Neuronal stem cell (in vitro differentiated cells): ENCODE measurements around the gene SSU72.
"Not testable (repeated sequence)": the region's sequence is repeated elsewhere in the genome, so short reads cannot be mapped to it uniquely, and the experiment has no call there.

Experiments used
- DNase-seq: peaks from one replicate; pipeline ENCODE4 v3.0.0-alpha.2; 2013; ENCODE audit warnings: low spot score
- H2AFZ ChIP-seq: one replicate; pipeline ENCODE4 v1.6.1; 2013; ENCODE audit warnings: mild to moderate bottlenecking, low read length, inconsistent platforms
- H2AK5ac ChIP-seq: 2 replicates; pipeline ENCODE4 v1.6.1; 2013; ENCODE audit warnings: low read depth, mild to moderate bottlenecking, inconsistent platforms, low read length, moderate library complexity, mixed read lengths
- H2BK120ac ChIP-seq: 2 replicates; pipeline ENCODE4 v1.6.1; 2013; ENCODE audit warnings: low read depth, mild to moderate bottlenecking, inconsistent platforms, low read length, moderate library complexity, mixed read lengths
- H2BK12ac ChIP-seq: one replicate; pipeline ENCODE4 v1.6.1; 2013; ENCODE audit warnings: low read length, inconsistent platforms
- H2BK15ac ChIP-seq: 2 replicates; pipeline ENCODE4 v1.6.1; 2013; ENCODE audit warnings: mild to moderate bottlenecking, low read length, inconsistent platforms, mixed read lengths
- H2BK5ac ChIP-seq: one replicate; pipeline ENCODE4 v1.6.1; 2013; ENCODE audit warnings: inconsistent platforms, mild to moderate bottlenecking, low read length, moderate library complexity
- H3K14ac ChIP-seq: one replicate; pipeline ENCODE4 v1.6.1; 2013; ENCODE audit warnings: low read length, inconsistent platforms
- H3K18ac ChIP-seq: 2 replicates; pipeline ENCODE4 v1.6.1; 2013; ENCODE audit warnings: low read length, inconsistent platforms
- H3K23ac ChIP-seq: 2 replicates; pipeline ENCODE4 v1.6.1; 2013; ENCODE audit warnings: low read depth, mild to moderate bottlenecking, mixed read lengths, low read length, inconsistent platforms; ENCODE audit not compliant: poor library complexity
- H3K27ac ChIP-seq: replicated peaks from 3 replicates; pipeline ENCODE4 v1.5.1; 2013; ENCODE audit warnings: low read length, inconsistent platforms
- H3K27me3 ChIP-seq, 3 experiments: 2 replicates each; pipeline ENCODE4 v1.6.1; 2013; ENCODE audit warnings: low read length in 3 of 3, mild to moderate bottlenecking in 2 of 3, inconsistent platforms in 1 of 3, low read depth in 1 of 3, mixed read lengths in 1 of 3, moderate library complexity in 1 of 3; ENCODE audit not compliant: control insufficient read depth in 3 of 3, insufficient read depth in 3 of 3
- H3K36me3 ChIP-seq, 2 donors: replicated peaks in 1 of 2; 2 replicates each; pipeline ENCODE4 v1.6.1; 2013; ENCODE audit warnings: low read length in 2 of 2; ENCODE audit not compliant: control insufficient read depth in 2 of 2, insufficient read depth in 2 of 2
- H3K4ac ChIP-seq: 2 replicates; pipeline ENCODE4 v1.6.1; 2013; ENCODE audit warnings: inconsistent platforms, mild to moderate bottlenecking, low read length, moderate library complexity
- H3K4me1 ChIP-seq, 2 donors: 1 replicate in 1 of 2; 2 replicates in 1 of 2; pipeline ENCODE4 v1.6.1; 2013; ENCODE audit warnings: low read length in 2 of 2, low read depth in 1 of 2; ENCODE audit not compliant: control insufficient read depth in 2 of 2, insufficient read depth in 1 of 2
- H3K4me2 ChIP-seq: one replicate; pipeline ENCODE4 v1.6.1; 2013; ENCODE audit warnings: mild to moderate bottlenecking, low read length, inconsistent platforms; ENCODE audit not compliant: insufficient read depth, poor library complexity, severe bottlenecking
- H3K4me3 ChIP-seq, 2 donors: 2 replicates each; pipeline ENCODE4 v1.5.1; 2013; ENCODE audit warnings: low read length in 2 of 2, mild to moderate bottlenecking in 2 of 2, inconsistent platforms in 1 of 2, moderate library complexity in 1 of 2
- H3K79me1 ChIP-seq: one replicate; pipeline ENCODE4 v1.6.1; 2013; ENCODE audit warnings: low read depth, mild to moderate bottlenecking, inconsistent platforms, low read length, moderate library complexity
- H3K9ac ChIP-seq: one replicate; pipeline ENCODE4 v1.6.1; 2013; ENCODE audit warnings: mild to moderate bottlenecking, low read depth, low read length, inconsistent platforms; ENCODE audit not compliant: poor library complexity
- H3K9me3 ChIP-seq, 2 donors: replicated peaks in 1 of 2; 2 replicates each; pipeline versions ENCODE3 to v1.6.1; 2013; ENCODE audit warnings: low read length in 2 of 2, mild to moderate bottlenecking in 2 of 2, inconsistent platforms in 1 of 2, low read depth in 1 of 2, mixed read lengths in 1 of 2, moderate library complexity in 1 of 2; ENCODE audit not compliant: control insufficient read depth in 2 of 2, insufficient read depth in 1 of 2
- H4K8ac ChIP-seq: one replicate; pipeline ENCODE4 v1.6.1; 2013; ENCODE audit warnings: low read depth, mild to moderate bottlenecking, inconsistent platforms, low read length, moderate library complexity
- H4K91ac ChIP-seq: one replicate; pipeline ENCODE4 v1.6.1; 2013; ENCODE audit warnings: low read length, low read depth, mild to moderate bottlenecking, inconsistent platforms; ENCODE audit not compliant: poor library complexity
- WGBS, 2 donors: extraction: QIAGEN DNeasy Blood & Tissue Kit; methylation state at CpG; one replicate each; pipeline ENCODE4 v1.1.7; 2013; ENCODE audit warnings: missing lambda C conversion rate in 2 of 2, mixed read lengths in 1 of 2; ENCODE audit not compliant: insufficient read length in 2 of 2, insufficient replicate concordance in 1 of 2; ENCODE audit errors: extremely low coverage in 2 of 2; 5-methylcytosine and 5-hydroxymethylcytosine counted together

SSU72 gene

GRCh38 chr1:1535201-1536018 lies 39.3 kb downstream of the SSU72 start:
- Histone ChIP-seq H2BK120ac (no peak overlapping the region), H3K4me3 (no peak overlapping the region), H3K14ac (no peak overlapping the region), H2AK5ac (no peak overlapping the region), H3K79me1 (peaks cover 34% of the 10 kb centered on the region), H2AFZ (no peak overlapping the region), H3K27me3 (no peaks in the 10 kb centered on the region), H2BK12ac (no peak overlapping the region), H3K9me3 (peaks cover 2 to 7% of the 10 kb centered on the region in 2 donors), H4K8ac (no peak overlapping the region), H3K27ac (no peak overlapping the region), H3K4me2 (no peak overlapping the region), H3K36me3 (peaks cover 2 to 16% of the 10 kb centered on the region in 2 donors), H2BK15ac (no peak overlapping the region), H3K18ac (no peak overlapping the region), H2BK5ac (no peak overlapping the region), H3K4me1 (peaks cover 0 to 9% of the 10 kb centered on the region in 2 donors), H3K4ac (no peak overlapping the region), H3K23ac (no peak overlapping the region), H4K91ac (no peak overlapping the region), H3K9ac (no peak overlapping the region)
- WGBS, 2 donors: no CpG with 5 or more reads among the region's 66 CpGs
- DNase-seq: no peak

- no peak overlapping the region for H4K8ac ChIP-seq
- H2BK120ac ChIP-seq: no peak overlapping the region
- no peak overlapping the region for H3K27ac ChIP-seq
- H3K4me2 ChIP-seq: no peak overlapping the region
- WGBS, 2 donors: no CpG with 5 or more reads among the region's 31 CpGs
- H2BK12ac ChIP-seq: no peak overlapping the region
- H2BK15ac ChIP-seq: no peak overlapping the region
- no peak overlapping the region for H4K91ac ChIP-seq
- no peak overlapping the region for H2AFZ ChIP-seq
- H3K4me1 ChIP-seq: peaks cover 0 to 9% of the 10 kb centered on the region in 2 donors
- H3K9ac ChIP-seq: no peak overlapping the region
- peaks cover 6 to 14% of the 10 kb centered on the region in 2 donors for H3K9me3 ChIP-seq
- peaks cover 36% of the 10 kb centered on the region for H3K79me1 ChIP-seq
- H3K23ac ChIP-seq: no peak overlapping the region
- peaks cover 10 to 20% of the 10 kb centered on the region in 2 donors for H3K36me3 ChIP-seq
- DNase-seq: no peak
- H3K14ac ChIP-seq: no peak overlapping the region
- no peaks in the 10 kb centered on the region for H3K27me3 ChIP-seq
- no peak overlapping the region for H2AK5ac ChIP-seq
- no peak overlapping the region for H3K4me3 ChIP-seq
- H3K18ac ChIP-seq: no peak overlapping the region
- H2BK5ac ChIP-seq: no peak overlapping the region
- no peak overlapping the region for H3K4ac ChIP-seq
Observed at GRCh38 chr1:1534401-1535154, 40.1 kb downstream of the SSU72 start.

GRCh38 chr1:1533894-1534291 lies 40.8 kb downstream of the SSU72 start:
- H4K8ac ChIP-seq, H4K91ac ChIP-seq, H2BK120ac ChIP-seq, H2BK5ac ChIP-seq, H3K27me3 ChIP-seq, H3K23ac ChIP-seq, DNase-seq, H3K4ac ChIP-seq, H2BK15ac ChIP-seq, H2BK12ac ChIP-seq, H2AFZ ChIP-seq, H3K18ac ChIP-seq, H3K27ac ChIP-seq, H3K4me2 ChIP-seq, H3K9ac ChIP-seq, H2AK5ac ChIP-seq, H3K14ac ChIP-seq, H3K4me1 ChIP-seq, H3K4me3 ChIP-seq: not testable (repeated sequence)
- Histone ChIP-seq H3K79me1 (peaks cover 30% of the 10 kb centered on the region), H3K9me3 (peaks cover 6 to 17% of the 10 kb centered on the region in 2 donors), H3K36me3 (peaks cover 16 to 23% of the 10 kb centered on the region in 2 donors)
- no CpG with 5 or more reads among the region's 18 CpGs for WGBS, 2 donors
